Fibroblast of skin of abdomen (primary cell): Measurements from ENCODE around the gene IGSF22.

ENCODE experiments used
- DNase-seq: peaks from one replicate; pipeline ENCODE4 v3.0.0-alpha.2; 2013

Gene IGSF22

GRCh38 chr11:18743900-18744514, 18.0 kb upstream of the IGSF22 start:
- no peak for DNase-seq

- DNase-seq: no peak
Observed at GRCh38 chr11:18743365-18743764, 17.4 kb upstream of the IGSF22 start.

GRCh38 chr11:18741783-18742182, 15.8 kb upstream of the IGSF22 start:
- DNase-seq: no peak

GRCh38 chr11:18739685-18740084, 13.7 kb upstream of the IGSF22 start:
- no peak for DNase-seq

GRCh38 chr11:18737642-18738041, 11.7 kb upstream of the IGSF22 start:
- no peak for DNase-seq

GRCh38 chr11:18736590-18737148, 10.7 kb upstream of the IGSF22 start:
- no peak for DNase-seq

- no peak for DNase-seq
Observed at GRCh38 chr11:18733202-18733601, 7.2 kb upstream of the IGSF22 start.

- peak; percentile 35 for DNase-seq
Observed at GRCh38 chr11:18731949-18732821, 6.2 kb upstream of the IGSF22 start.

GRCh38 chr11:18731441-18731840, 5.5 kb upstream of the IGSF22 start:
- DNase-seq: no peak

GRCh38 chr11:18730020-18730419, 4.0 kb upstream of the IGSF22 start:
- no peak for DNase-seq

- no peak for DNase-seq
Observed at GRCh38 chr11:18729426-18729825, 3.4 kb upstream of the IGSF22 start.

GRCh38 chr11:18728658-18729057, 2.7 kb upstream of the IGSF22 start:
- DNase-seq: no peak

- peak; percentile 35 for DNase-seq
Observed at GRCh38 chr11:18727479-18728236, 1.7 kb upstream of the IGSF22 start.

GRCh38 chr11:18723991-18724390, 2.0 kb downstream of the IGSF22 start:
- no peak for DNase-seq

GRCh38 chr11:18722293-18722637, 3.7 kb downstream of the IGSF22 start:
- DNase-seq: no peak

- peak; percentile 46 for DNase-seq
Observed at GRCh38 chr11:18721561-18722292, 4.3 kb downstream of the IGSF22 start.

- DNase-seq: peak; percentile 73
Observed at GRCh38 chr11:18720808-18721560, 5.0 kb downstream of the IGSF22 start.

GRCh38 chr11:18720091-18720807, 5.7 kb downstream of the IGSF22 start:
- peak; percentile 10 for DNase-seq

GRCh38 chr11:18715476-18715875, 10.5 kb downstream of the IGSF22 start:
- peak; percentile 7 for DNase-seq

GRCh38 chr11:18714443-18714780, 11.6 kb downstream of the IGSF22 start:
- DNase-seq: no peak
